Right lobe of liver (tissue), 4 donors: ENCODE data around the gene YWHAH.

Experiments
- CTCF ChIP-seq, 4 donors: fragments of 200-600 bp in 3 of 4; fragments of 450-650 bp in 1 of 4; IDR thresholded peaks; one replicate each; pipeline versions ENCODE4 v1.5.1 to v1.8.0; 2016 to 2022; ENCODE audit warnings: antibody characterized with exemption in 4 of 4, mild to moderate bottlenecking in 2 of 4
- POLR2A ChIP-seq: fragments of 450-650 bp; IDR thresholded peaks from one replicate; pipeline ENCODE4 v1.6.1; 2017; ENCODE audit warnings: antibody characterized with exemption, mild to moderate bottlenecking
- donor health status: DM: no; HTN: no; CAD: no.
- donor health status: DM: no; HTN: no; CAD: no.
- donor health status: DM: no; HTN: yes; CAD: no.

DNA sequence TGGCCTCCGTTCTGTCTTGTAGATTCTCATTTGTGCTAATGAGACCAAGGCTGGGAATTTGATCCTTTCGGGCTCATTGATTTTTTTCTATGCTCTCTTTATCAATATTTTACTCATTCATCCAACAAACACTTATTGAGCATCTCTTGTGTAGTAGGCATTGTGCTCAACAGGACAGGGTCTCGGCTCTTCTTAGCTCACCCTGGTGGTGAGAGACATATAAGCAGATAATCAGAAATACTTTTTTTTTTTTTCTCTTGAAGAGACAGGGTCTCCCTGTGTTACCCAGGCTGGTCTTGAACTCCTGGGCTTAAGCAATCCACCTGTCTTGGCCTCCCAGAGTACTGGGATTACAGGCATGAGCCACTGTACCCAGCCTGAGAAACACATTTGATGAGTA lies 50.7 kb downstream of the YWHAH start:
- TF ChIP-seq CTCF (IDR thresholded peaks at IDR 0.05) (no peak), POLR2A (no peak)
